ENCODE measurements around the gene ADAMTSL2.

ADAMTSL2 gene

GRCh38 chr9:133534346-133535291, at the start of gene ADAMTSL2:
Gene ADAMTSL2 (plus strand): TSS chr9:133534704. CDS start chr9:133536713, 2,009 bp downstream.
- no peak for FAIRE-seq

DNA sequence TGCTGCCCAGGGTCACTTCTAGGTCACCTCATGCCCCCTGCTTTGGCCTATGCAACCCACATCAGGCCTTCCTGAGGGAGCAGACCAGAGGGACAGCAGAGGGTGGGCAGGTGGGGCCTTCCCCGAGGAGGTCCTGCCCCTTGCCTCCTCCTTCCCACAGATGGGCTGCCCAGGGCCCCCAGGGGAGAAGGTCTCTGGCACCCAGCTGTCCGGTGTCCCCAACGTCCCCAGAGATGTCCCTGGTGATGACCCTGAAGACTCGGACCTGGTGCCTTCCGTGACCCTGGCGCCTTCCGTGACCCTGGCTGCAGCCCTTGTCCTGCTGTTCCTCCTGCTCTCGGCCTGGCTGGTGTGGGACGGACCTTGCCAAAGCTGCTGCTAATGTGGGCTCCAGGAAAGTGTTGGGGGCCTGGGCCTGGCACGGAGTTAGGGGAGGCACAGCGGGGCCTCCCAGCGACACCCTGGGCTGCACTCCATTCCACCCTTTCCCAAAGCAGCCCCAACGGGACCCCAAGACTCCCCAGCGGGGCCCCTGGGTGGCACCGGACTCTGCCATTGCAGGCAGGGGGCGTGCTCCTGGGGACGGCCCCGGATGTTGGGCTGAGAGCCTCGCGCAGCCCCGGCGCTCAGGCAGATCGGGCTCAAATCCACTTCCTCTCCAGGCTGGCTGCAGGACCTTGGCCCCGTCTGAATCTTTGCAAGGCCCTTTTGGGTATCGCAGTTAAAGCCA, 48.8 kb upstream of the ADAMTSL2 start:
- no peak for FAIRE-seq

DNA sequence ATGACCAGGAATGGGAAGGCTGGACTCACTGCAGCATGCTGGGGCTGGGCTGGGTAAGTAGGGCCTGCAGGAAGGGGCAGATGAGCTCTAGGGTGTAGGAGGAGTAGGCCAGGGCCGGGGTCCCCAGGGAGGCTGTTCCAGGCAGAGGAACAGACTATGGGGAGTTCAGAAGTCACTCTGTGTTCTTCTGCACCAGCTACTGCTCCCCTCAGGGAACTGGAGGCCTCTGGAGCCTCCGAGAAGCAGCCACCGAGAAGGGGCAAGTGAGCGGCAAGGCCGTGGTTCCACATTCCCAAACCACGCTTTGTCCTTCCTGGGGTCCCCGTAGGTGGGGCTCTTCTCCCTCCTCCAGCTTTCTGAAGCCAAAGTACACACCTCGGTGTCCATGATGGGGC, 47.2 kb upstream of the ADAMTSL2 start:
- FAIRE-seq, result no peak

GRCh38 chr9:133488686-133489252, 45.7 kb upstream of the ADAMTSL2 start:
- no peak for FAIRE-seq

GRCh38 chr9:133489253-133490190, 45.0 kb upstream of the ADAMTSL2 start:
- no peak for FAIRE-seq

DNA sequence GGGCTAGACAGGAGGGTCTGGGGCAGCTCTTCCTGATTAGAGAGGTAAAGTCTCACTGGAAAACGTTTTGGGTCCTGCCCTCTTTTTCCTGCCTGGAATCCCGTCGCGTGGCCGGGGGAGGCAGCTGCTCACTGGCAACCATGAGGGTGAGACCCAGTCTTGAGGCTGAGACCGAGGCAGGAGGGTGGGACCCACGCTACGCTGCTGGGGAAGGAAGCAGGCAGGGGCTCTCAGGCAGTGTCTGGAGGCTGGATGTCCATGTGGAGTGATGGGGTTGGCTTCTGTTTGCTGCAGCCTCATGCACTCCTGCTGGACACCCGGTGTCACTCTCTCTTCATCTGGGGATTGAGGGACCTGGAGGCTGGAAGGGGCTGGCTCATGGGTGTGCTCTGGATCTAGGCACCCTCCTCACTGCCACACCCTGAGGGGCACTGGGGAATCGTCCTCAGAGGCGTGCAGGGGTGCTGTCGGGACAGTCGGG, 44.3 kb upstream of the ADAMTSL2 start:
- no peak for FAIRE-seq

DNA sequence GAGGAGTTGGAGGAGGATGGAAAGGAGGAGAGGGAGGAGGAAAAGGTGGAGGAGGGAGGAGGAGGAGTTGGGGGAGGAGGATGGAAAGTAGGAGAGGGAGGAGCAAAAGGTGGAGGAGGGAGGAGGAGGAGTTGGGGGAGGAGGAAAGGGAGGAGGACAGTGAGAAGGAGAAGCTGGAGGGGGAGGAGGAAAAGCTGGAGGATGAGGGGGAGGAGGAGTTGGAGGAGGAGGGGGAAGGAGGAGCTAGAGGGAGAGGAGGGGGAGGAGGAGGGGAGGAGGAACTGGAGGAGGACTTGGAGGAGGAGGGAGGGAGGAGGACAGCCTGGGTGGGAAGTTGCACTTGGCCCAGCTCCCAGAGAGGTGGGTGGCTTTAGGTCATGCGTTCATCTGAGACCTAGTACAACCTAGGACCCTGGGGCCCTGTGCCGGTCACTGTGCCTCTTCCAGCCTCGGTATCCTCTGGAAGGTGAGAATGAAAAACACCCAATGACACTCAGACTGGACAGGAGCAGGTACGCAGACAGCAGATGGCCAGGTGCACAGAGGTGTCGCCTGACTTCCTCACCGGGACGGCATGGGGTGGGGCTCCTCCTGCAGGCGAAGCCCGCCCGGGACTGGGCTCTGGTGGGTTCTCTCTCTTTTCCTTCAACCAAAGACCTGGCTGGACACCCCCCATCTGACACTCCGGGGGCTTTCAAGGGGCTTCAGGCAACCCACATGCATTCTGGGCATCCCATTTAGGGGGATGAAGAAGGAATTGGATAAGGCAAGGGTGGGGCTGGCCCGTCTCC, 43.4 kb upstream of the ADAMTSL2 start:
- FAIRE-seq, result no peak

DNA sequence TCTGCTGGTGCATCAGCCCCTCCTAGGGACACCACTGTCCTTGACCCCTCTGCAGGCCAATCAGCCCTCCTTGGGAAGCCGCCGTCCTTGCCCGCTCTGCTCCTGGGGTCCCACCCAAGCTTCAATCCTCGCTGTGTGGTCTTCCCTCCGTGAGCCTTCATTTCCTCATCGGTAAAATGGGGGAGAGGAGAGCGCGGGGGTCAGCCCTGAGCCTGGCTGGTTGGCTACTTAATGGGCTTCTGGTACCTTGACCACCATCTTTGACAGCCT, 42.9 kb upstream of the ADAMTSL2 start:
- FAIRE-seq, result no peak

GRCh38 chr9:133492061-133493021, 42.2 kb upstream of the ADAMTSL2 start:
- no peak for FAIRE-seq

DNA sequence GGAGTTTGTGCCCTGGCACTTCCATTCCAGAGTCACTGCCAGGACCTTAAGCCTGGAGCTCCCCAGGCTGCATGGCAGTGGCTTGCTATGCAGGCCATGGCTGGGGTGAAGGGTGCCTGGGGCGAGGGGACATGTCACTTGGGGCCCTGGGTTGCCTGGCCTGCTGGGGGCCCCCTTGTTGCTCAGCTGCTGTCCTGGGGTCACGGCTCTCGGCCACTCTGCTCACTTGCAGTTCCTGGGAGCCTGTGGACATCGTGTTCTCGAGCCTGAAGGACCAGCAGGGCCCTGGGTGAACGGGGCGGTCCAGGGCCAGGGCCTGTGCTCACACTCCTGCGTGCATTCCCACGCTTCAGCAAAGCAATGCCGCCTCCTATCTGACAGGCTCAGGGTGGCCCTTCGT, 41.1 kb upstream of the ADAMTSL2 start:
- FAIRE-seq, result no peak

DNA sequence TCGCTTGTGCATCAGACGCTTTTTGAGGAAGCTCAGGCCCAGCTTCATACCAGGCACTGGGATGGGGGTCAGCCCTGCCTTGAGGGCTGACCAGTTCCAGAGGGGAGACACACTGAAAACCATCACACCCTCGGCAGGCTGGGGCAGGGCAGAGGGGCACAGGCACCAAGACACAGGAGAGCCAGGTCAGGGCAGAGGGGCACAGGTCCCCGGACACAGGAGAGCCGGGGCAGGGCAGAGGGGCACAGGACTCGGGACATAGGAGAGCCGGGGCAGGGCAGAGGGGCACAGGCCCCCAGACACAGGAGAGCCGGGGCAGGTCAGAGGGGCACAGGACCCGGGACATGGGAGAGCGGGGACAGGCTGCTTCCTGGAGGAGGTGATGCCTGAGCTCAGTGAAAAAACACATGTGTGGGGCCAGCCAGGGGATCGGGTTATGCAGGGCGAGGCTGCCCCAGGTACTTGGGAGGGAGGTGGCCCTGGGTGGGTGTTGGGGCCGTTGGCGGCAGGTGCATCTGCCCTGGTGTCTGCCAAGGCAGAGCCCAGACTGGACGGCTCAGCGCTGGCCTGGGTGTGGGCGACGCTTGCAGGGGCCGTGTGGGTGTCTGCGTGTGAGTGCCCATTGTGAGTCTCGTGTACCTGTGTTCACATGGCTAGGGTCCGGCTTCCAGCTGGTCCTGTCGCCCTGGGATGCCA, 40.5 kb upstream of the ADAMTSL2 start:
- no peak for FAIRE-seq

GRCh38 chr9:133494636-133495326, 39.7 kb upstream of the ADAMTSL2 start:
- FAIRE-seq, result no peak

DNA sequence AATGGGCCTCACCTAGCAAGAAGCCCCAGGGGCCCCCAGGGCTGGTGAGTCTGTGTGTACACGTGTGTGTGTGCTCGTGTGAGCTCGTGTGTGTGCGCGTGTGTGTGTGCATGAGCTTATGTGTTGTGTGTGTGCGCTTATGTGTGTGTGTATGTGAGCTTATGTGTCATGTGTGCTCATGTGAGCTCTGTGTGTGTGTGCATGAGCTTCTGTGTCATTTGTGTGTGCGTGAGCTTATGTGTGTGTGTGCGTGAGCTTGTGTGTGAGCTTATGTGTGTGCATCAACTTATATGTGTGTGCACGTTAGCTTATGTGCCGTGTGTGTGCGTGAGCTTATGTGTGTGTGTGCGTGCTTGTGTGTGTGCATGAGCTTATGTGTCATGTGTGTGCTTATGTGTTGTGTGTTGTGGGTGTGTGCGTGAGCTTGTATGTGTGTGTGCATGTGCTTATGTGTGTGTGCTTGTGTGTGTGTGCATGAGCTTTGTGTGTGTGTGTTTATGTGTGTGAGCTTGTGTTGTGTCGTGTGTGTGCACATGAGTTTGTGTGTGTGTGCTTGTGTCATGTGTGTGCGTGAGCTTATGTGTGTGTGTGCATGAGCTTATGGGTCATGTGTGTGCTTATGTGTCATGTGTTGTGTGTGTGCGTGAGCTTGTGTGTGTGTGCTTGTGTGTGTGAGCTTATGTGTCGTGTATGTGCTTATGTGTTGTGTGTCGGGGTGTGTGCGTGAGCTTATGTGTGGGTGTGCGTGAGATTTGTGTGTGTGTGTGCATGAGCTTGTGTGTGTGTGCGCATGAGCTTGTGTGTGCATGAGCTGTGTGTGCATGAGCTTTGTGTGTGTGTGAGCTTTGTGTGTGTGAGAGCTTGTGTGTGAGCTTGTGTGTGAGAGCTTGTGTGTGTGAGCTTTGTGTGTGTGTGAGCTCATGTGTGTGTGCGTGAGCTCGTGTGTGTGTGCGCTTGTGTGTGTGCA, 38.9 kb upstream of the ADAMTSL2 start:
- FAIRE-seq, result no peak

DNA sequence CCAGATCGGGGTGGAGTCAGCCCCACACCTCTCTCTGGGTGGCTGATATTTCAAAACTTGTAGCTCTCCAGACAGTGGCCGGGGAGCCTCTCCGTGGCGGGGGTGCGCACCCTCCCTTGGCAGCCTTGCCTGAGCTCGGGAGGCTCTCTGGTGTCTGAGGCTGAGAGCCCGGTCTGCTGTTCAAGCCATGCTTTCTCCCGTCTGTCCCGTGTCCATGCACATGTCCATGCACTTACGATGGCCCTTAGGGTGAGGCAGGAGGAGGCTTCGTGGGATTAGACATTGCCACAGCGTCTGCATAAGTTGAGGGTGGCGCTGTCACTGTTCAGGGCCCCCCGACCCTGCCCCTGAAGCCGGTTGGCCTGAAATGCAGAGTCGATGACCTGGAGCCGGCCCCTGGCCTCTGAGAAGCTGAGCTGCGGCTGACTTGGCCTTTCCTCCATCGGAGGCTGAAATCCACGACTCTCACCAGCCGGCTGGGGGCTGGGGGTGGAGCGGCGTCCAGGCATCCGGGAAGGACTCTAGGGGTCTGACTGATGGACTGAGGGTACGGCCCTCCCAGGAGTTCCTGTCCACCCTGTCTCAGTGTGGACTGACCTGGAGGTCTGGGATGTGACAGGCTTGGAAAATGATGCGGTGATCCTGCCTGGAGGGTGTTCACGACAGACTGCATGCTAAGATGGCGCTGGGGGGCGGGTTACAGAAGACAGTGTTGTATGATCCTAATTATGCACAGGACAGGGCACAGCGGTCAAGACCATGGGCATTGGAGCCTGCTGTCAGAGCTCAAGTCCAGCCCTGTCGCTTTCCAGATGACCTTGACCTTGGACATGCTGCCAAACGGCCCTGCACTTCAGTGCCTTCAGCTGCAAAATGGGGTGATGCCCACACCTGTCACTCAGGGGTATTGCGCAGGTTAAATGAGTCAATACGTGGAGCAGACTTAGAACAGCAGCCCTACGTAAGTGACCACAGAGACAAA, 37.4 kb upstream of the ADAMTSL2 start:
- no peak for FAIRE-seq

DNA sequence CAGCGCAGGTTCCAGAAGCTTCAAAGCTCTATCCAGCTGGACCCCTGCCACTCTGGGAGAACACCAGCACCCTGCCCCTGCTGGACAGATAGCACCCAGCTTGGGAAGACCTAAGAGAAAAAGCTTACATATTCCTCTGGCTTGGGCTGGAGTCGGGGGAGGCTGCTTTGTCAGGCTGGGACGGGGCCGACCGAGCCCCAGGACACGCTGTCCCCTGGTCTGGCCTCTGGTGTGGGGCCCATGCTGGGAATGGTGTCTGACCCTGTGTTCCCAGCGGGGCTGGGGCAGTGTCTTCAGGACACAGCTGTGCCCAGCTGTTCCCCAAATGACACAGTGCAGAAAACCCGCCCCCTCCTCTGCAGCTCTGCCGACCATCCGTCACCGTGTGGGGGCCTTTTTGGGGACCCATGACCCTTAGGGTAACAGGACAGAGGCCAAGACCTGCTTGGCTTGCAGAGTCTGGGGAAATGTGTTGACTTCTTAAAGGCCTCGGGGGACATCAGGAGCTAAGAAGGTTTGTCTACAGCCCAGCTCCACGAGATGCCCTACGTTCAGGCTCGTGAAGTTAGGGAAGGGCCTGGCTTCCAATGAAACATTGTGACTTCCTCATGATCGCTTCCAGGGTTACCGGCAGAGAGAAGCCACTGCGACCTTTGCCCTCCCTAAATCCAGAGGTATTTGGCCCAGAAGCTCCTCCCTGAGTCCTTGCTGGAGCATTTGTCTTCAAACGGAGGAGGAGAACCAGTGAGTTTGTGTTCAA, 35.2 kb upstream of the ADAMTSL2 start:
- FAIRE-seq, result no peak

DNA sequence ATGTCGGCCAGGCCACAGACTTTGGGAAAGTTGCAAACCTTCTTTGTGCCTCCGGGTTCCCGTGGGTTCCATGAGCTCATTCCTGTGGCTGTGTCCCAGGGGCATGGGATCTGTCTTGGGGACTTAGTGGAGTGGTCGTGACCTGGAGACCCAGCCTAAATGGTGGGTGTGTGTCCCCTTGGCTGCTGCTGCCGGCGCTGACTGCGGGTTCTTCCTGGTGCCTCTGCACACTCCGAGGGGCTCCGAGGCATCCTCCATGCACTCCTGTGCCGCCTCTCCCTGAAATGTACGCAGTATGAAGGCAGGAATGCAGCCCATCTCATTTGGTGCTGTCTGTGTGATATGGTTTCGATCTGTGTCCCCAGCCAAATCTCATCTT, 34.6 kb upstream of the ADAMTSL2 start:
- no peak for FAIRE-seq

Measured in islet of Langerhans (tissue), 1 donor.